ENCODE results near the gene PFDN2. TPM values are rescaled to one million over a fixed set of nuclear protein-coding genes. Genes with fewer than 3 reads are reported as not detected.

PFDN2 gene
- total RNA-seq, 2 donors from 2014 or later: 92.6 to 122 TPM

- Mint-ChIP-seq H3K4me1 (ENCODE audit: low read depth in 2 of 2) (peaks cover 12 to 13% of the 10 kb centered on the region in 2 donors), H3K9me3 (no peaks in the 10 kb centered on the region), H3K27me3 (no peaks in the 10 kb centered on the region), H3K27ac (no peak overlapping the region), H3K36me3 (peaks cover 6% of the 10 kb centered on the region), H3K4me3 (no peak overlapping the region)
- DNase-seq (ENCODE audit: low spot score) (no peak), ATAC-seq (no peak)
These were observed 11.4 kb downstream of the PFDN2 start for GRCh38 chr1:161106431-161106830.

- Mint-ChIP-seq H3K27me3 (no peaks in the 10 kb centered on the region), H3K4me3 (no peak overlapping the region), H3K4me1 (ENCODE audit: low read depth in 2 of 2) (peaks cover 20 to 29% of the 10 kb centered on the region in 2 donors), H3K36me3 (no peaks in the 10 kb centered on the region), H3K9me3 (no peaks in the 10 kb centered on the region), H3K27ac (no peak overlapping the region)
- no peak for ATAC-seq
- no peak for DNase-seq (ENCODE audit: low spot score)
These were observed 17.3 kb downstream of the PFDN2 start for GRCh38 chr1:161100556-161100955.

GRCh38 chr1:161099090-161099802 lies 18.6 kb downstream of the PFDN2 start:
- DNase-seq (ENCODE audit: low spot score) (no peak), ATAC-seq (no peak)
- Mint-ChIP-seq H3K4me1 (ENCODE audit: low read depth in 2 of 2) (peaks cover 20 to 26% of the 10 kb centered on the region in 2 donors), H3K36me3 (no peaks in the 10 kb centered on the region), H3K4me3 (peak overlapping the region; percentile 84), H3K27ac (peak overlapping the region; percentile 62 to 85), H3K27me3 (no peaks in the 10 kb centered on the region), H3K9me3 (no peaks in the 10 kb centered on the region)

GRCh38 chr1:161098210-161099068 lies 19.4 kb downstream of the PFDN2 start, which contains the start of gene KLHDC9:
Gene KLHDC9 (plus strand): TSS chr1:161098361. CDS start chr1:161098536, 175 bp downstream.
- ATAC-seq: peak; percentile 87 to 89
- H3K4me3 Mint-ChIP-seq: peak within 1 kb of the TSS; percentile 94

GRCh38 chr1:161096530-161096929 lies 21.3 kb downstream of the PFDN2 start:
- no peak overlapping the region for H3K4me3 Mint-ChIP-seq
- no peaks in the 10 kb centered on the region for H3K27me3 Mint-ChIP-seq

More at GRCh38 chr1:161098210-161099068, 19.4 kb downstream of the PFDN2 start, which contains the start of gene KLHDC9:
- peak; percentile 92 for DNase-seq (ENCODE audit: low spot score)
- Mint-ChIP-seq H3K27ac (peak within 1 kb of the TSS; percentile 78 to 98), H3K36me3 (no peaks in the 10 kb centered on the region), H3K27me3 (no peaks in the 10 kb centered on the region), H3K9me3 (no peaks in the 10 kb centered on the region), H3K4me1 (ENCODE audit: low read depth in 2 of 2) (peaks cover 20 to 26% of the 10 kb centered on the region in 2 donors)

GRCh38 chr1:161096015-161096414 lies 21.8 kb downstream of the PFDN2 start:
- Mint-ChIP-seq H3K27ac (peak overlapping the region in 1 of 2 donors; percentile 98), H3K27me3 (no peaks in the 10 kb centered on the region), H3K36me3 (no peaks in the 10 kb centered on the region), H3K4me1 (ENCODE audit: low read depth in 2 of 2) (peaks cover 27 to 39% of the 10 kb centered on the region in 2 donors), H3K4me3 (no peak overlapping the region), H3K9me3 (no peaks in the 10 kb centered on the region)
- no peak for ATAC-seq
- DNase-seq (ENCODE audit: low spot score): no peak

More at GRCh38 chr1:161096530-161096929, 21.3 kb downstream of the PFDN2 start:
- Mint-ChIP-seq H3K9me3 (no peaks in the 10 kb centered on the region), H3K27ac (peak overlapping the region in 1 of 2 donors; percentile 98), H3K36me3 (no peaks in the 10 kb centered on the region), H3K4me1 (ENCODE audit: low read depth in 2 of 2) (peaks cover 27 to 39% of the 10 kb centered on the region in 2 donors)
- ATAC-seq (no peak), DNase-seq (ENCODE audit: low spot score) (no peak)

- no peaks in the 10 kb centered on the region for H3K27me3 Mint-ChIP-seq
- H3K4me3 Mint-ChIP-seq: no peak overlapping the region
- peak overlapping the region in 1 of 2 donors; percentile 3 for H3K27ac Mint-ChIP-seq
- no peaks in the 10 kb centered on the region for H3K36me3 Mint-ChIP-seq
- H3K9me3 Mint-ChIP-seq: no peaks in the 10 kb centered on the region
- no peak for ATAC-seq
- H3K4me1 Mint-ChIP-seq (ENCODE audit: low read depth in 2 of 2): peaks cover 27 to 39% of the 10 kb centered on the region in 2 donors
- no peak for DNase-seq (ENCODE audit: low spot score)
These were observed 22.6 kb downstream of the PFDN2 start for GRCh38 chr1:161095230-161095629.

- Mint-ChIP-seq H3K9me3 (no peaks in the 10 kb centered on the region), H3K27me3 (no peaks in the 10 kb centered on the region), H3K4me1 (ENCODE audit: low read depth in 2 of 2) (peaks cover 27 to 39% of the 10 kb centered on the region in 2 donors), H3K4me3 (no peak overlapping the region), H3K27ac (no peak overlapping the region), H3K36me3 (no peaks in the 10 kb centered on the region)
- DNase-seq (ENCODE audit: low spot score) (no peak), ATAC-seq (no peak)
These were observed 23.4 kb downstream of the PFDN2 start for GRCh38 chr1:161094481-161094880.

GRCh38 chr1:161092621-161093028 lies 25.2 kb downstream of the PFDN2 start:
- H3K27ac Mint-ChIP-seq: peak overlapping the region in 1 of 2 donors; percentile 43
- ATAC-seq: peak; percentile 82 to 84

GRCh38 chr1:161091796-161092507 lies 25.9 kb downstream of the PFDN2 start:
- H3K27me3 Mint-ChIP-seq: no peaks in the 10 kb centered on the region
- ATAC-seq: no peak
- H3K27ac Mint-ChIP-seq: peak overlapping the region in 1 of 2 donors; percentile 43
- no peaks in the 10 kb centered on the region for H3K9me3 Mint-ChIP-seq
- DNase-seq (ENCODE audit: low spot score): no peak
- no peak overlapping the region for H3K4me3 Mint-ChIP-seq
- no peaks in the 10 kb centered on the region for H3K36me3 Mint-ChIP-seq
- H3K4me1 Mint-ChIP-seq (ENCODE audit: low read depth in 2 of 2): peaks cover 8 to 20% of the 10 kb centered on the region in 2 donors

More at GRCh38 chr1:161092621-161093028, 25.2 kb downstream of the PFDN2 start:
- no peak overlapping the region for H3K4me3 Mint-ChIP-seq
- H3K9me3 Mint-ChIP-seq: no peaks in the 10 kb centered on the region
- peaks cover 15 to 27% of the 10 kb centered on the region in 2 donors for H3K4me1 Mint-ChIP-seq (ENCODE audit: low read depth in 2 of 2)
- no peak for DNase-seq (ENCODE audit: low spot score)
- no peaks in the 10 kb centered on the region for H3K36me3 Mint-ChIP-seq
- H3K27me3 Mint-ChIP-seq: no peaks in the 10 kb centered on the region

- no peak overlapping the region for H3K4me3 Mint-ChIP-seq
- no peak overlapping the region for H3K27ac Mint-ChIP-seq
- DNase-seq (ENCODE audit: low spot score) (no peak), ATAC-seq (no peak)
- no peaks in the 10 kb centered on the region for H3K27me3 Mint-ChIP-seq
- H3K4me1 Mint-ChIP-seq (ENCODE audit: low read depth in 2 of 2): peaks cover 7 to 13% of the 10 kb centered on the region in 2 donors
- H3K9me3 Mint-ChIP-seq: no peaks in the 10 kb centered on the region
- H3K36me3 Mint-ChIP-seq: no peaks in the 10 kb centered on the region
These were observed 26.7 kb downstream of the PFDN2 start for GRCh38 chr1:161091093-161091492.

- Mint-ChIP-seq H3K27me3 (no peaks in the 10 kb centered on the region), H3K9me3 (no peaks in the 10 kb centered on the region), H3K4me3 (no peak overlapping the region), H3K4me1 (ENCODE audit: low read depth in 2 of 2) (peaks cover 7 to 13% of the 10 kb centered on the region in 2 donors), H3K36me3 (no peaks in the 10 kb centered on the region), H3K27ac (no peak overlapping the region)
- ATAC-seq: no peak
- no peak for DNase-seq (ENCODE audit: low spot score)
These were observed 27.2 kb downstream of the PFDN2 start for GRCh38 chr1:161090617-161091016.

GRCh38 chr1:161089938-161090337 lies 27.9 kb downstream of the PFDN2 start:
- Mint-ChIP-seq H3K9me3 (no peaks in the 10 kb centered on the region), H3K36me3 (no peaks in the 10 kb centered on the region), H3K4me3 (no peak overlapping the region), H3K27me3 (no peaks in the 10 kb centered on the region), H3K4me1 (ENCODE audit: low read depth in 2 of 2) (peaks cover 7 to 13% of the 10 kb centered on the region in 2 donors), H3K27ac (no peak overlapping the region)
- DNase-seq (ENCODE audit: low spot score) (no peak), ATAC-seq (no peak)
